GM23338 (cell line): Measurements from ENCODE around the gene SCAPER. TPM values are rescaled to one million over a fixed set of nuclear protein-coding genes. Genes with fewer than 3 reads are reported as not detected.

Experiments
- ATAC-seq: fragments of 200-7000 bp; cut with Tn5 transposase; 3 replicates; pipeline ENCODE4 v1.9.1; 2020
- DNase-seq: peaks from one replicate; pipeline ENCODE4 v3.0.0-alpha.2; 2015; ENCODE audit warnings: low spot score
- H2AFZ ChIP-seq: fragments of 200-600 bp; sonication (generic); 2 replicates; pipeline ENCODE4 v1.8.0; 2016; ENCODE audit warnings: antibody characterized with exemption, mild to moderate bottlenecking, moderate library complexity
- H3F3A ChIP-seq: fragments of 200-600 bp; sonication (generic); replicated peaks from 2 replicates; pipeline ENCODE4 v1.8.0; 2017; ENCODE audit warnings: antibody characterized with exemption, mixed run types, low read depth
- H3K27ac ChIP-seq: fragments of 200-600 bp; sonication (generic); 2 replicates; pipeline ENCODE4 v1.6.1; 2016; ENCODE audit warnings: low read depth
- H3K27me3 ChIP-seq: fragments of 200-600 bp; sonication (generic); 2 replicates; pipeline ENCODE4 v1.8.0; 2016; ENCODE audit warnings: mild to moderate bottlenecking, mixed run types, moderate library complexity; ENCODE audit not compliant: insufficient read depth
- H3K36me3 ChIP-seq: fragments of 200-600 bp; sonication (generic); 2 replicates; pipeline ENCODE4 v1.8.0; 2016; ENCODE audit warnings: mild to moderate bottlenecking; ENCODE audit not compliant: insufficient read depth
- H3K4me1 ChIP-seq: fragments of 200-600 bp; sonication (generic); 2 replicates; pipeline ENCODE4 v1.8.0; 2016; ENCODE audit warnings: mild to moderate bottlenecking, moderate library complexity; ENCODE audit not compliant: insufficient read depth
- H3K4me2 ChIP-seq: fragments of 200-600 bp; sonication (generic); 2 replicates; pipeline ENCODE4 v1.7.1; 2017; ENCODE audit warnings: mixed run types
- H3K4me3 ChIP-seq: fragments of 200-600 bp; sonication (generic); 2 replicates; pipeline ENCODE4 v1.6.1; 2016; ENCODE audit warnings: mixed run types
- H3K79me2 ChIP-seq: fragments of 200-600 bp; sonication (generic); replicated peaks from 2 replicates; pipeline ENCODE4 v1.8.0; 2017; ENCODE audit warnings: mild to moderate bottlenecking; ENCODE audit not compliant: insufficient read depth
- H3K9me2 ChIP-seq: fragments of 200-600 bp; sonication (generic); 2 replicates; pipeline ENCODE4 v1.8.0; 2017; ENCODE audit not compliant: insufficient read depth
- H4K20me1 ChIP-seq: fragments of 200-600 bp; sonication (generic); replicated peaks from 2 replicates; pipeline ENCODE4 v1.8.0; 2017; ENCODE audit warnings: mild to moderate bottlenecking; ENCODE audit not compliant: insufficient read depth
- H3K27ac Mint-ChIP-seq: 2 replicates; pipeline ENCODE4 v1.8.0; 2020; ENCODE audit warnings: inconsistent platforms, mild to moderate bottlenecking, moderate library complexity, mixed read lengths
- H3K27me3 Mint-ChIP-seq: 3 replicates; pipeline ENCODE4 v1.8.0; 2022; ENCODE audit warnings: low read depth, mild to moderate bottlenecking, moderate library complexity, mixed read lengths, inconsistent platforms; ENCODE audit not compliant: insufficient read depth, poor library complexity
- H3K36me3 Mint-ChIP-seq: 3 replicates; pipeline ENCODE4 v1.8.0; 2021; ENCODE audit warnings: low read depth, mild to moderate bottlenecking, inconsistent platforms, moderate library complexity, mixed read lengths
- H3K4me1 Mint-ChIP-seq: 3 replicates; pipeline ENCODE4 v1.8.0; 2020; ENCODE audit warnings: mild to moderate bottlenecking, inconsistent platforms, mixed read lengths
- H3K4me3 Mint-ChIP-seq: 3 replicates; pipeline ENCODE4 v1.8.0; 2021; ENCODE audit warnings: moderate library complexity, mild to moderate bottlenecking, inconsistent platforms, mixed read lengths
- H3K9me3 Mint-ChIP-seq: 3 replicates; pipeline ENCODE4 v1.8.0; 2020; ENCODE audit warnings: moderate library complexity, mild to moderate bottlenecking, inconsistent platforms, mixed read lengths
- CREB1 ChIP-seq: fragments of 250-450 bp; sonication (Bioruptor Pico); IDR thresholded peaks from 2 replicates; pipeline ENCODE4 v1.5.0; 2020; ENCODE audit warnings: low read depth, mild to moderate bottlenecking, moderate library complexity
- CTCF ChIP-seq, 2 experiments: fragments of 200-600 bp in 1 of 2; sonication (generic) in 1 of 2; conservative IDR thresholded peaks; 2 replicates each; pipeline versions ENCODE4 v1.5.1 to v1.6.1; 2016 to 2017; ENCODE audit warnings: antibody characterized with exemption in 2 of 2, low read depth in 2 of 2, mild to moderate bottlenecking in 2 of 2, moderate library complexity in 1 of 2
- REST ChIP-seq: IDR thresholded peaks from one replicate; pipeline ENCODE4 v1.6.1; 2018; ENCODE audit warnings: antibody characterized with exemption; ENCODE audit not compliant: unreplicated experiment
- STAT1 ChIP-seq: IDR thresholded peaks from one replicate; pipeline ENCODE4 v1.6.1; 2016; ENCODE audit warnings: antibody characterized with exemption; ENCODE audit not compliant: unreplicated experiment
- ZNF114 ChIP-seq: fragments of 250-450 bp; sonication (Bioruptor Pico); IDR thresholded peaks from 2 replicates; pipeline ENCODE4 v1.5.0; 2020; ENCODE audit warnings: mild to moderate bottlenecking, moderate library complexity
- ZNF331 ChIP-seq: fragments of 250-450 bp; sonication (Bioruptor Pico); IDR thresholded peaks from 2 replicates; pipeline ENCODE4 v1.5.0; 2020; ENCODE audit warnings: low read depth, mild to moderate bottlenecking, moderate library complexity
- ZNF462 ChIP-seq: fragments of 250-450 bp; sonication (Bioruptor Pico); IDR thresholded peaks from 2 replicates; pipeline ENCODE4 v1.5.0; 2020; ENCODE audit warnings: mild to moderate bottlenecking, moderate library complexity
- polyA plus RNA-seq: library from polyadenylated mRNA; unstranded; fragments of >200 nt; fragmentation: Nextera tagmentation; extraction: Ambion mirVana; gene quantifications from 2 replicates; pipeline ENCODE4 v1.2.1, GENCODE V29; 2016
- total RNA-seq: library from RNA; depleted of rRNA; stranded (reverse); fragments of >200 nt; shearing (Covaris generic); gene quantifications from 2 replicates; pipeline ENCODE4 v1.2.3, GENCODE V29; 2014

SCAPER gene
- total and polyA plus RNA-seq, 2 experiments from 2014 or later = 9.1 to 17.6 TPM

- TF ChIP-seq CTCF (conservative IDR thresholded peaks at IDR 0.05; ENCODE audit: low read depth in 2 of 2) (peak in 1 of 2 experiments; percentile 72; a peak in 3 of 4 replicates), ZNF114 (CRISPR knock-in tag) (no peak)
- Histone ChIP-seq H3K27ac (no peak overlapping the region), H3K9me2 (no peaks in the 10 kb centered on the region), H3K79me2 (no peaks in the 10 kb centered on the region), H3K27me3 (no peaks in the 10 kb centered on the region), H3K4me2 (no peak overlapping the region), H3F3A (no peaks in the 10 kb centered on the region), H2AFZ (no peak overlapping the region), H3K4me3 (no peak overlapping the region), H3K4me1 (no peaks in the 10 kb centered on the region), H4K20me1 (no peaks in the 10 kb centered on the region), H3K36me3 (no peaks in the 10 kb centered on the region)
- H3K27ac Mint-ChIP-seq = no peak overlapping the region
- no peaks in the 10 kb centered on the region; the same call in 2 of the 3 replicates for H3K9me3 Mint-ChIP-seq
- H3K4me1 Mint-ChIP-seq = peaks cover 6% of the 10 kb centered on the region; the same call in 2 of the 3 replicates
- H3K4me3 Mint-ChIP-seq = no peak overlapping the region
- no peaks in the 10 kb centered on the region for H3K36me3 Mint-ChIP-seq
- peaks cover 2% of the 10 kb centered on the region for H3K27me3 Mint-ChIP-seq
- peak; percentile 32 for DNase-seq
- no peak for ATAC-seq
Observed at GRCh38 chr15:76642671-76643070, 262.5 kb downstream of the SCAPER start.

GRCh38 chr15:76637166-76637565 is 268.0 kb downstream of the SCAPER start:
- no peak overlapping the region for H3K4me2 ChIP-seq
- no peaks in the 10 kb centered on the region for H3K36me3 ChIP-seq
- H3K79me2 ChIP-seq = no peaks in the 10 kb centered on the region
- Mint-ChIP-seq H3K27me3 (no peaks in the 10 kb centered on the region), H3K4me3 (no peak overlapping the region), H3K36me3 (peaks cover 20% of the 10 kb centered on the region; the same call in 2 of the 3 replicates), H3K27ac (no peak overlapping the region), H3K4me1 (peaks cover 2% of the 10 kb centered on the region; the same call in 1 of the 3 replicates), H3K9me3 (peaks cover 33% of the 10 kb centered on the region; the same call in 2 of the 3 replicates)
- no peaks in the 10 kb centered on the region for H3K27me3 ChIP-seq
- H3K9me2 ChIP-seq = no peaks in the 10 kb centered on the region; the same call in 1 of the 2 replicates
- H3K4me1 ChIP-seq = no peaks in the 10 kb centered on the region
- ATAC-seq = no peak
- H3K4me3 ChIP-seq = no peak overlapping the region
- H3F3A ChIP-seq = no peaks in the 10 kb centered on the region
- H2AFZ ChIP-seq = no peak overlapping the region
- no peak overlapping the region for H3K27ac ChIP-seq
- no peaks in the 10 kb centered on the region for H4K20me1 ChIP-seq
- no peak for DNase-seq
- no peak for TF ChIP-seq ZNF462 (CRISPR knock-in tag)
- TF ChIP-seq REST = no peak
- TF ChIP-seq ZNF331 (CRISPR knock-in tag) = no peak
- TF ChIP-seq CTCF (conservative IDR thresholded peaks at IDR 0.05; ENCODE audit: low read depth in 2 of 2) = no peak
- no peak for TF ChIP-seq CREB1 (CRISPR knock-in tag)
- no peak for TF ChIP-seq STAT1
